OCI-LY3 (cell line): ENCODE data around the gene CLDN5.

ENCODE experiments used
- CTCF ChIP-seq: fragments of 200-600, 300-600 bp; sonication (generic); IDR thresholded peaks from 2 replicates; pipeline ENCODE4 v1.5.1; 2014; ENCODE audit warnings: antibody characterized with exemption, low read length, low read depth
- EZH2phosphoT487 ChIP-seq: fragments of 200-600 bp; shearing (Covaris generic); IDR thresholded peaks from 2 replicates; pipeline ENCODE4 v1.6.1; 2018; ENCODE audit warnings: antibody characterized with exemption, mixed run types, low read depth

- TF ChIP-seq CTCF (no peak), EZH2phosphoT487 (no peak)
Observed at GRCh38 chr22:19553201-19553600, 29.0 kb upstream of the CLDN5 start.
